HG03064 (cell line): Measurements from ENCODE around the gene TRAF1.
A peak's percentile ranks its signal among the peaks of the same experiment; 100 is the strongest.

Source experiments
- ATAC-seq: cut with Tn5 transposase; IDR thresholded peaks from one replicate; pipeline ENCODE4 v1.9.1; 2021; ENCODE audit warnings: low read depth; ENCODE audit not compliant: unreplicated experiment

TRAF1 gene

GRCh38 chr9:120874226-120875194 lies 52.1 kb downstream of the TRAF1 start:
- no peak for ATAC-seq

GRCh38 chr9:120873512-120873911 lies 53.1 kb downstream of the TRAF1 start:
- no peak for ATAC-seq

- ATAC-seq, result no peak
Measured at GRCh38 chr9:120872791-120873502, 53.6 kb downstream of the TRAF1 start.

GRCh38 chr9:120870206-120870605 lies 56.4 kb downstream of the TRAF1 start:
- no peak for ATAC-seq

GRCh38 chr9:120869726-120870125 lies 56.9 kb downstream of the TRAF1 start:
- no peak for ATAC-seq

- no peak for ATAC-seq
Measured at GRCh38 chr9:120869360-120869687, 57.3 kb downstream of the TRAF1 start.

GRCh38 chr9:120868676-120869359 lies 57.8 kb downstream of the TRAF1 start:
- peak; percentile 83 for ATAC-seq

- ATAC-seq, result no peak
Measured at GRCh38 chr9:120868339-120868675, 58.3 kb downstream of the TRAF1 start.

GRCh38 chr9:120867676-120868338 lies 58.8 kb downstream of the TRAF1 start:
- no peak for ATAC-seq

- ATAC-seq, result no peak
Measured at GRCh38 chr9:120866651-120867050, 59.9 kb downstream of the TRAF1 start.

GRCh38 chr9:120865809-120866208 lies 60.8 kb downstream of the TRAF1 start:
- ATAC-seq, result no peak

- ATAC-seq, result no peak
Measured at GRCh38 chr9:120865176-120865575, 61.4 kb downstream of the TRAF1 start.

- ATAC-seq, result no peak
Measured at GRCh38 chr9:120864719-120865118, 61.9 kb downstream of the TRAF1 start.

- no peak for ATAC-seq
Measured at GRCh38 chr9:120863833-120864232, 62.8 kb downstream of the TRAF1 start.

GRCh38 chr9:120862452-120862851 lies 64.1 kb downstream of the TRAF1 start:
- ATAC-seq, result no peak

- ATAC-seq, result no peak
Measured at GRCh38 chr9:120861935-120862334, 64.7 kb downstream of the TRAF1 start.

GRCh38 chr9:120860083-120860482 lies 66.5 kb downstream of the TRAF1 start:
- ATAC-seq, result no peak

GRCh38 chr9:120859361-120859760 lies 67.2 kb downstream of the TRAF1 start:
- ATAC-seq, result no peak

GRCh38 chr9:120857902-120858301 lies 68.7 kb downstream of the TRAF1 start:
- no peak for ATAC-seq

GRCh38 chr9:120857481-120857880 lies 69.1 kb downstream of the TRAF1 start:
- ATAC-seq, result no peak

- ATAC-seq, result no peak
Measured at GRCh38 chr9:120856700-120857099, 69.9 kb downstream of the TRAF1 start.
